GM21526 (cell line): ENCODE results near the gene ICA1L.
"Not testable (repeated sequence)": the region's sequence is repeated elsewhere in the genome, so short reads cannot be mapped to it uniquely, and the experiment has no call there.

ENCODE experiments used
- ATAC-seq: cut with Tn5 transposase; IDR thresholded peaks from one replicate; pipeline ENCODE4 v1.9.1; 2021; ENCODE audit warnings: moderate library complexity; ENCODE audit not compliant: unreplicated experiment, low FRiP score

The ICA1L gene

GRCh38 chr2:202848813-202849212 lies 22.8 kb downstream of the ICA1L start:
- no peak for ATAC-seq

- ATAC-seq = no peak
Observed at GRCh38 chr2:202847693-202848524, 23.7 kb downstream of the ICA1L start.

DNA sequence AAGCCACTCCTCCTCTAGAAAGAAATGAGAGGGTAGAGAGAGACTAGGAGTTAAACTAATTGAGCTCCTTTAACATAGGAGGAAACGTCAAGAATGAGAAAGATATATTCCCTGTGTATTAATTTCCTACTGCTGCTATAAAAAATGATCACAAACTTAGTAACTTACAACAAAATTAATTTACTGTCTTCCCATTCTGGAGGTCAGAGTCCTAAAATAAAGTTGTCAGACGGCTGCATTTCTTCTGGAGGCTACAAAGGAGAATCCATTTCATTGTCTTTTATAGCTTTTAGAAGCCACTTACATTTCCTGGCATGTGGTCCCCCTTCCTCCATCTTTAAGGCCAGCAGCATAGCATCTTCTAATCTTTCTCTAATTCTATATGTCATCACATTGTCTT lies 26.9 kb downstream of the ICA1L start:
- ATAC-seq = no peak

GRCh38 chr2:202842690-202843089 lies 28.9 kb downstream of the ICA1L start:
- ATAC-seq = no peak

DNA sequence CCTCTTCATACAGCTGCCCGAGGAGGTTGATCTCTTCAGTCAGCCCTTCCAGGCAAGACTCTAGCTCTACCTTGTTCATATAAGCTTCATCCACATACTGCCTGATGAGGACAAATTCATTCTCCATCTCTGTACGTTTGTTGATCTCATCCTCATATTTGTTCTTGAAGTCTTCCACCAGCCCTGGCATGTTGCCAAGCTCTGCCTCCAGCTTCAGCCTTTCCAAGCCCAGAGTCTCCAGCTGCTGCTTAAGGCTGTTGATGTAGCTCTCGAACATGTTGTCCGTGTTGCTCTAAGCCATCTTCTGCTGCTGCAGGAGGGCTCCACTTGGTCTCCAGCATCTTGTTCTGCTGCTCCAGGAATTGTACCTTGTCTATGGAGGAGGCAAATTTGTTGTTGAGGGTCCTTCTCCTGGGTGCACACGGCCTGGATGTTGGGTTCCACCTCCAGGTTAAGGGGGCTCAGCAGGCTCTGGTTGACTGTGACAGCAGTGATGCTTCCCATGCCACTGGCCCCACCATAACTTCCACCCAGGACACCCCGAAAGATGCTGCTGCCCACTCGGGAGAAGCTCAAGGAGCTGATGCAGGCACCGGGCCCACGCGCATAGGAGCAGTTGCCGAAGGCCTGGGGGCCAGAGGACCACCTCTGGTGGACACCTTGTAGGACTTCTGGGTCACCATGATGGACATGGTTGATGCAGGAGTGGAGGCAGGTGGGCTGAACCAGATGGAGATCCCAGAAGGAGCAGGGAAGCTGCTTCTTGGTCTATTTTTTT lies 30.3 kb downstream of the ICA1L start:
- no peak for ATAC-seq

GRCh38 chr2:202831242-202832220 lies 40.0 kb downstream of the ICA1L start:
- no peak for ATAC-seq

DNA sequence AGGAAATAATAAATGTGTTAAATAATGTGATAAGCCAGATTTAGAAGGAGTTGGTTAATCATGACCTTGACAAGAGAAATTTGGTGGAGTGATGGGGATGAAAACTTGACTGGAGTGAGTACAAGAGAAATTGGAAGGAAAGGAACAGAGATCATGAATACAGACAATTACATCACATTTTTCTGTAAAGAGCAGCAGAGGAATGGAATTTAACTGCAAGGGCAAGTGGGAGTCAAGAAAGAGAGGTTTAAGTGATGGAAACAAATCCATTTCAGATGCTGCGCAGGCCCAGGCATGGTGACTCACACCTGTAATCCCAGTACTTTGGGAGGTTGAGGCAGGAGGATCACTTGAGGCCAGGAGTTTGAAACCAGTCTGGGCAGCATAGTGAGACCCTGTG lies 46.7 kb downstream of the ICA1L start:
- ATAC-seq = no peak

DNA sequence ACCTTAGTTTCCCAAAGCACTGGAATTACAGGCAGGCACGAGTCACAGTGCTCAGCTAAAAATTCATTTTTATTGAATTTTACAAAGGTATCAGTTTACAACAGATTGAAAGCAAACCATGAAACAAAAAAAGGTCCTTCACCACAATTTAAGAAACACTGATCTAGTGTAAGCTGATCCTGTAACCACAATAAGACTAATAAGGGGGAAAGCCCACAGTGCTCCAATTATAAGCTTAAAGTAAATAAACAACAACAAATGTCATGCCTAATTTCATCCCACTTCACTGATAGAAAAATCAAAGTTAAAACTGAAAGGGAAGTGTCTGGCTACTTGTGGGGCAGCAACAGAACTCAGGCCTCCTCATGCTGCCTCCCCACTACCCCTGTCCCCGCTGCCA lies 49.2 kb downstream of the ICA1L start:
- no peak for ATAC-seq

GRCh38 chr2:202821206-202822160 lies 50.1 kb downstream of the ICA1L start:
- no peak for ATAC-seq

DNA sequence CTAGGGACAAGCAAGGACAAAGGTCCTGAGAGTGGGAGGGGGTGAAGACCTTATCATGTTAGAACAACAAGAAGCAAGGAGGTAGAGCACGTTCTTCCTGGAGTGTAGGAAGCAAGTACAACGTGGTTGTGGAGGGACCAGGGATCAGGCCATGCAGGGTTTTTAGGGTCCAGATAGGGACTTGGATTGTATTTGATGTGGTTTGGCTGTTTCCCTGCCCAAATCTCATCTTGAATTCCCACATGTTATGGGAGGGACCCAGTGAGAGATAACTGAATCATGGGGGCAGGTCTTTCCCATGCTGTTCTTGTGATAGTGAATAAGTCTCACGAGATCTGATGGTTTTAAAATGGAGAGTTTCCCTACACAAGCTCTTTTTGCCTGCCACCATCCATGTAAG lies 53.2 kb downstream of the ICA1L start:
- no peak for ATAC-seq

- no peak for ATAC-seq
Observed at GRCh38 chr2:202817771-202818170, 53.8 kb downstream of the ICA1L start.

- no peak for ATAC-seq
Observed at GRCh38 chr2:202815548-202816360, 55.8 kb downstream of the ICA1L start.

GRCh38 chr2:202814226-202814625 lies 57.3 kb downstream of the ICA1L start:
- ATAC-seq = no peak

DNA sequence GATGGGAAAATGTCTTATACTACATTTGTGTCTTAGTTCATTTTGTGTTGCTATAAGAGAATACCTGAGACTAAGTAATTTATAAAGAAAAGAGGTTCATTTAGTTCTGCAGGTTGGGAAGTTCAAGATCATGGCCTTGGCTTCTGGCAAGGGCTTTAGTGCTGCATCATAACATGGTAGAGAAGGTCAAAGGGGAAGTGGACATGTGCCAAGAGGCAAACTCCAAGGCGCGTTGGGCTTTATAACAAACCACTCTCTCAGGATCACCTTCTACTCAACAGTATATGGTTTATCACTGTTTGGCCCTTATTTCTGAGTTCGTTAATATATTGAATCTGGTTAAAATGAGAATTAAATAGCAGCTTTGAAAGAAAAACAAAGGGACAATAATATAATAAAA lies 58.2 kb downstream of the ICA1L start:
- ATAC-seq = no peak

DNA sequence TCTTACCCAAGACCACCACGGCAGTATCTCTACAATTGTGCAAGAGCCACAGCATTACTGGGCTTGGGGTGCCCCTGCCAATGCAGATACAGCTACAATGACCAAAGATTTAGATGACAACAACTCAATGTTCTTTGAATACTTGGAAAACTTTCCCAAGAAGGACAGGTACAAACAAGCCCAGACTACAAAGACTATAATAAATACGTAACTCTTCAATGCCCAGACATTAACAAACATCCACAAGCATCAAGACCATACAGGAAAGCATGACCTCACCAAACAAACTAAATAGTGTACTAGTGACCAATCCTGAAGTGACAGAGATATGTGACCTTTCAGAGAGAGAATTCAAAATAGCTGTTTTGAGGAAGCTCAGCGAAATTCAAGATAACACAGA lies 62.8 kb downstream of the ICA1L start:
- no peak for ATAC-seq

DNA sequence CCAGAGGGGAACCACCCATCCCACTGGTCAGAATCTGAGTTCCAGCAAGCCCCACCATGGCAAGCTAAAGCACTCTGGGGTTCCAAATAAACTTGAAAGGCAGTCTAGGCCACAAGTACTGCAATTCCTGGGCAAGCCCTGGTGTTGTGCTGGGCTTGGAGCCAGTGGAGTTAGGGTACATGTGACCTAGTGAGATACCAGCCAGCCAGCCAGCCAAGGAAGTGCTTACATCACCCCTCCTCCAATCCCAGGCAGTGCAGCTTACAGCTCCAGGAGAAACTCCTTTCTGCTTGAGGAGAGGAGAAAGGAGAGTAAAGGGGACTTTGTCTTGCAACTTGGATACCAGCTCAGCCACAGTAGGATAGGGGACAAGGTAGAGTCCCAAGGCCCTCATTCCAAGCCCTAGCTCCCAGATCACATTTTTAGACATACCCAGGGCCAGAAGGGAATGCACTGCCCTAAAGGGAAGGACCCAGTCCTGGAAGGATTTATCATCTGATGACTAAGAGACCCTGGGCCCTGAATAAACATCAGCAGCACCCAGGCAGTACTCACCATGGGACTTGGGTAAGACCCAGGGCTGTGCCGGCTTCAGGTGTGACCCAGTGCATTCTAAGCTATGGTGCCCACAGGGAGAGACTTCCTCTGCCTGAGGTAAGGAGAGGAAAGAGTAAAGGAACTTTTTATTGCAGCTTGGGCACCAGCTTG lies 64.0 kb downstream of the ICA1L start:
- ATAC-seq = not testable (repeated sequence)

GRCh38 chr2:202805911-202806310 lies 65.7 kb downstream of the ICA1L start:
- ATAC-seq = not testable (repeated sequence)

- no peak for ATAC-seq
Observed at GRCh38 chr2:202797944-202798343, 73.6 kb downstream of the ICA1L start.
